Neuronal stem cell (in vitro differentiated cells): Measurements from ENCODE around the gene SHH.

ENCODE experiments used
- DNase-seq: peaks from one replicate; pipeline ENCODE4 v3.0.0-alpha.2; 2013; ENCODE audit warnings: low spot score
- H2AFZ ChIP-seq: one replicate; pipeline ENCODE4 v1.6.1; 2013; ENCODE audit warnings: mild to moderate bottlenecking, low read length, inconsistent platforms
- H2AK5ac ChIP-seq: 2 replicates; pipeline ENCODE4 v1.6.1; 2013; ENCODE audit warnings: low read depth, mild to moderate bottlenecking, inconsistent platforms, low read length, moderate library complexity, mixed read lengths
- H2BK120ac ChIP-seq: 2 replicates; pipeline ENCODE4 v1.6.1; 2013; ENCODE audit warnings: low read depth, mild to moderate bottlenecking, inconsistent platforms, low read length, moderate library complexity, mixed read lengths
- H2BK12ac ChIP-seq: one replicate; pipeline ENCODE4 v1.6.1; 2013; ENCODE audit warnings: low read length, inconsistent platforms
- H2BK15ac ChIP-seq: 2 replicates; pipeline ENCODE4 v1.6.1; 2013; ENCODE audit warnings: mild to moderate bottlenecking, low read length, inconsistent platforms, mixed read lengths
- H2BK5ac ChIP-seq: one replicate; pipeline ENCODE4 v1.6.1; 2013; ENCODE audit warnings: inconsistent platforms, mild to moderate bottlenecking, low read length, moderate library complexity
- H3K14ac ChIP-seq: one replicate; pipeline ENCODE4 v1.6.1; 2013; ENCODE audit warnings: low read length, inconsistent platforms
- H3K18ac ChIP-seq: 2 replicates; pipeline ENCODE4 v1.6.1; 2013; ENCODE audit warnings: low read length, inconsistent platforms
- H3K23ac ChIP-seq: 2 replicates; pipeline ENCODE4 v1.6.1; 2013; ENCODE audit warnings: low read depth, mild to moderate bottlenecking, mixed read lengths, low read length, inconsistent platforms; ENCODE audit not compliant: poor library complexity
- H3K27ac ChIP-seq: replicated peaks from 3 replicates; pipeline ENCODE4 v1.5.1; 2013; ENCODE audit warnings: low read length, inconsistent platforms
- H3K27me3 ChIP-seq, 3 experiments: 2 replicates each; pipeline ENCODE4 v1.6.1; 2013; ENCODE audit warnings: low read length in 3 of 3, mild to moderate bottlenecking in 2 of 3, inconsistent platforms in 1 of 3, low read depth in 1 of 3, mixed read lengths in 1 of 3, moderate library complexity in 1 of 3; ENCODE audit not compliant: control insufficient read depth in 3 of 3, insufficient read depth in 3 of 3
- H3K36me3 ChIP-seq, 2 donors: replicated peaks in 1 of 2; 2 replicates each; pipeline ENCODE4 v1.6.1; 2013; ENCODE audit warnings: low read length in 2 of 2; ENCODE audit not compliant: control insufficient read depth in 2 of 2, insufficient read depth in 2 of 2
- H3K4ac ChIP-seq: 2 replicates; pipeline ENCODE4 v1.6.1; 2013; ENCODE audit warnings: inconsistent platforms, mild to moderate bottlenecking, low read length, moderate library complexity
- H3K4me1 ChIP-seq, 2 donors: 1 replicate in 1 of 2; 2 replicates in 1 of 2; pipeline ENCODE4 v1.6.1; 2013; ENCODE audit warnings: low read length in 2 of 2, low read depth in 1 of 2; ENCODE audit not compliant: control insufficient read depth in 2 of 2, insufficient read depth in 1 of 2
- H3K4me2 ChIP-seq: one replicate; pipeline ENCODE4 v1.6.1; 2013; ENCODE audit warnings: mild to moderate bottlenecking, low read length, inconsistent platforms; ENCODE audit not compliant: insufficient read depth, poor library complexity, severe bottlenecking
- H3K4me3 ChIP-seq, 2 donors: 2 replicates each; pipeline ENCODE4 v1.5.1; 2013; ENCODE audit warnings: low read length in 2 of 2, mild to moderate bottlenecking in 2 of 2, inconsistent platforms in 1 of 2, moderate library complexity in 1 of 2
- H3K79me1 ChIP-seq: one replicate; pipeline ENCODE4 v1.6.1; 2013; ENCODE audit warnings: low read depth, mild to moderate bottlenecking, inconsistent platforms, low read length, moderate library complexity
- H3K9ac ChIP-seq: one replicate; pipeline ENCODE4 v1.6.1; 2013; ENCODE audit warnings: mild to moderate bottlenecking, low read depth, low read length, inconsistent platforms; ENCODE audit not compliant: poor library complexity
- H3K9me3 ChIP-seq, 2 donors: replicated peaks in 1 of 2; 2 replicates each; pipeline versions ENCODE3 to v1.6.1; 2013; ENCODE audit warnings: low read length in 2 of 2, mild to moderate bottlenecking in 2 of 2, inconsistent platforms in 1 of 2, low read depth in 1 of 2, mixed read lengths in 1 of 2, moderate library complexity in 1 of 2; ENCODE audit not compliant: control insufficient read depth in 2 of 2, insufficient read depth in 1 of 2
- H4K8ac ChIP-seq: one replicate; pipeline ENCODE4 v1.6.1; 2013; ENCODE audit warnings: low read depth, mild to moderate bottlenecking, inconsistent platforms, low read length, moderate library complexity
- H4K91ac ChIP-seq: one replicate; pipeline ENCODE4 v1.6.1; 2013; ENCODE audit warnings: low read length, low read depth, mild to moderate bottlenecking, inconsistent platforms; ENCODE audit not compliant: poor library complexity
- WGBS, 2 donors: extraction: QIAGEN DNeasy Blood & Tissue Kit; methylation state at CpG; one replicate each; pipeline ENCODE4 v1.1.7; 2013; ENCODE audit warnings: missing lambda C conversion rate in 2 of 2, mixed read lengths in 1 of 2; ENCODE audit not compliant: insufficient read length in 2 of 2, insufficient replicate concordance in 1 of 2; ENCODE audit errors: extremely low coverage in 2 of 2; 5-methylcytosine and 5-hydroxymethylcytosine counted together

The SHH gene

GRCh38 chr7:155759740-155760430 is 52.4 kb downstream of the SHH start:
- no CpG with 5 or more reads among the region's 9 CpGs for WGBS, 2 donors

GRCh38 chr7:155758348-155758747 is 53.9 kb downstream of the SHH start:
- Histone ChIP-seq H2AK5ac (no peak overlapping the region), H3K27ac (no peak overlapping the region), H3K23ac (no peak overlapping the region), H3K27me3 (no peaks in the 10 kb centered on the region), H3K14ac (no peak overlapping the region), H4K91ac (no peak overlapping the region), H2BK12ac (no peak overlapping the region), H2BK120ac (no peak overlapping the region), H2BK5ac (no peak overlapping the region), H2AFZ (no peak overlapping the region), H3K4me2 (no peak overlapping the region), H3K36me3 (peaks cover 10 to 66% of the 10 kb centered on the region in 2 donors), H3K18ac (no peak overlapping the region), H3K4me1 (peaks cover 0 to 3% of the 10 kb centered on the region in 2 donors), H3K9me3 (peaks cover 11 to 44% of the 10 kb centered on the region in 2 donors), H2BK15ac (no peak overlapping the region), H3K4me3 (no peak overlapping the region), H4K8ac (no peak overlapping the region), H3K9ac (no peak overlapping the region), H3K4ac (no peak overlapping the region), H3K79me1 (peaks cover 3% of the 10 kb centered on the region)
- no peak for DNase-seq
- no CpG with 5 or more reads among the region's 10 CpGs for WGBS, 2 donors

More at GRCh38 chr7:155759740-155760430, 52.4 kb downstream of the SHH start:
- H3K36me3 ChIP-seq = peaks cover 18 to 78% of the 10 kb centered on the region in 2 donors
- H4K8ac ChIP-seq = no peak overlapping the region
- no peak overlapping the region for H2BK12ac ChIP-seq
- no peak overlapping the region for H2BK120ac ChIP-seq
- no peak overlapping the region for H3K23ac ChIP-seq
- no peak overlapping the region for H2BK5ac ChIP-seq
- H3K27me3 ChIP-seq = no peaks in the 10 kb centered on the region
- no peak overlapping the region for H3K9ac ChIP-seq
- H2AK5ac ChIP-seq = no peak overlapping the region
- peaks cover 3% of the 10 kb centered on the region for H3K79me1 ChIP-seq
- no peak overlapping the region for H3K4ac ChIP-seq
- H2AFZ ChIP-seq = no peak overlapping the region
- H2BK15ac ChIP-seq = no peak overlapping the region
- no peak overlapping the region for H3K4me2 ChIP-seq
- DNase-seq = no peak
- no peak overlapping the region for H3K4me3 ChIP-seq
- H3K4me1 ChIP-seq = peaks cover 0 to 1% of the 10 kb centered on the region in 2 donors
- no peak overlapping the region for H3K27ac ChIP-seq
- no peak overlapping the region for H3K14ac ChIP-seq
- peaks cover 11 to 44% of the 10 kb centered on the region in 2 donors for H3K9me3 ChIP-seq
- H4K91ac ChIP-seq = peak overlapping the region; percentile 33
- no peak overlapping the region for H3K18ac ChIP-seq

GRCh38 chr7:155756322-155756721 is 55.9 kb downstream of the SHH start:
- H3K4me1 ChIP-seq = peaks cover 0 to 3% of the 10 kb centered on the region in 2 donors
- no peak overlapping the region for H2BK15ac ChIP-seq
- H3K23ac ChIP-seq = no peak overlapping the region
- no peak overlapping the region for H2AK5ac ChIP-seq
- H4K8ac ChIP-seq = no peak overlapping the region
- H3K27ac ChIP-seq = no peak overlapping the region
- no peak for DNase-seq
- peaks cover 11 to 38% of the 10 kb centered on the region in 2 donors for H3K9me3 ChIP-seq
- H2BK12ac ChIP-seq = no peak overlapping the region
- H3K4ac ChIP-seq = no peak overlapping the region
- no peak overlapping the region for H3K4me2 ChIP-seq
- no peak overlapping the region for H4K91ac ChIP-seq
- no peak overlapping the region for H3K4me3 ChIP-seq
- no peak overlapping the region for H3K9ac ChIP-seq
- H2BK120ac ChIP-seq = no peak overlapping the region
- no peak overlapping the region for H2AFZ ChIP-seq
- H3K36me3 ChIP-seq = peaks cover 10 to 65% of the 10 kb centered on the region in 2 donors
- H2BK5ac ChIP-seq = no peak overlapping the region
- no CpG with 5 or more reads among the region's 9 CpGs for whole genome bisulfite sequencing, 2 donors
- peaks cover 5% of the 10 kb centered on the region for H3K79me1 ChIP-seq
- H3K18ac ChIP-seq = no peak overlapping the region
- peak overlapping the region; percentile 25 for H3K14ac ChIP-seq
- H3K27me3 ChIP-seq = no peaks in the 10 kb centered on the region

- Histone ChIP-seq H2AFZ (no peak overlapping the region), H4K91ac (no peak overlapping the region), H2BK12ac (no peak overlapping the region), H3K4me1 (peaks cover 0 to 3% of the 10 kb centered on the region in 2 donors), H3K27me3 (no peaks in the 10 kb centered on the region), H3K23ac (no peak overlapping the region), H3K36me3 (peaks cover 7 to 63% of the 10 kb centered on the region in 2 donors), H4K8ac (no peak overlapping the region), H3K79me1 (peaks cover 5% of the 10 kb centered on the region), H3K14ac (no peak overlapping the region), H3K18ac (no peak overlapping the region), H2BK15ac (no peak overlapping the region), H3K9me3 (peaks cover 8 to 29% of the 10 kb centered on the region in 2 donors), H3K27ac (no peak overlapping the region), H2BK120ac (no peak overlapping the region), H3K4me2 (no peak overlapping the region), H2BK5ac (no peak overlapping the region), H3K4ac (no peak overlapping the region), H3K4me3 (no peak overlapping the region), H3K9ac (no peak overlapping the region), H2AK5ac (no peak overlapping the region)
- WGBS, 2 donors = no CpG with 5 or more reads among the region's 3 CpGs
- DNase-seq = no peak
These were observed 57.2 kb downstream of the SHH start for GRCh38 chr7:155755026-155755425.
